ENCODE results near the gene COL12A1.

- TF ChIP-seq EP300 (IDR thresholded peaks at IDR 0.05; ENCODE audit: borderline replicate concordance in 1 of 2, control insufficient read depth in 1 of 2, low read depth in 2 of 2, low read length in 2 of 2) (no peak), SIN3A (IDR thresholded peaks at IDR 0.05; ENCODE audit: low read depth, low read length) (no peak)
Observed at GRCh38 chr6:75113446-75113845, 92.4 kb downstream of the COL12A1 start.
